ENCODE data around the gene UTP11.

Gene UTP11

GRCh38 chr1:37994886-37995566 is 17.5 kb upstream of the UTP11 start:
- Histone ChIP-seq H3K36me3 (ENCODE audit: control insufficient read depth, insufficient read depth, low read length) (peaks cover 54% of the 10 kb centered on the region), H3K4me1 (ENCODE audit: control insufficient read depth, insufficient read depth, low read length, poor library complexity, severe bottlenecking) (peaks cover 24% of the 10 kb centered on the region), H3K4me3 (ENCODE audit: extremely low read depth, insufficient read depth, low read length, poor library complexity, severe bottlenecking) (no peak overlapping the region), H3K27ac (ENCODE audit: low read depth, low read length, severe bottlenecking) (peak overlapping the region; percentile 2), H3K9me3 (ENCODE audit: control insufficient read depth, low read length) (no peaks in the 10 kb centered on the region)
- 95 to 97% methylated on average over 7 to 10 of the region's 11 CpGs for WGBS, 2 experiments (ENCODE audit: insufficient coverage in 2 of 2)

DNA sequence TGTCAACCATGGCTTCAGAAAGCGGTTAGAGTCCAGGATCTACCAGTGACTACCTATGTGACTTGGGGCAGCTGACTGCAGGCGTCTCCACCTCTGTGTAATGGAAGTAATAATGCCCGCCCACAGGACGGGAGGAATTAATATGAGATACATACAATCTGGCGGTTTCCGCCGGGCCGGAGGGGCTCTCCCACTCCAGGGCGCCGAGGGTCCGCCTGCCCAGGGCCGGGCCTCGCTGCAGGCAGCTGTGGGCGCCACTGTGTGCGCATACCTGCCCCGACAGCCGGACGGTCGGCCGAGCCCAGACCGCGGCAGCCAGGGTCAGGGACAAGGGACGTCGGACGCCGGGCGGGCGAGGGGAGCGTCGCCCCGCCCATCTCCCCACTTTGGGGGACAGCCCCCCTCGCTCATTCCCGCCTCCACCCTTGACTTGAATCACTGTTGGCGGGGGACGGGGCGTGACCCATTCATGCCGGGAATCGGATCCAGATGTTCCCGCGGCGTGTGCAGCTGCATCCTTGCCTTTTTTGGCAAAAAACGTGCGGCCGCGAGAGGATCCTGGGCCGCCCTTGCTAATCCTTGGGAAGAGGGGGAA is 16.7 kb upstream of the UTP11 start:
- no peak overlapping the region for H3K27ac ChIP-seq (ENCODE audit: low read depth, low read length, severe bottlenecking)
- WGBS, 2 experiments (ENCODE audit: insufficient coverage in 2 of 2): 87 to 89% methylated on average over 43 to 44 of the region's 46 CpGs
- H3K36me3 ChIP-seq (ENCODE audit: control insufficient read depth, insufficient read depth, low read length): peaks cover 54% of the 10 kb centered on the region
- H3K4me1 ChIP-seq (ENCODE audit: control insufficient read depth, insufficient read depth, low read length, poor library complexity, severe bottlenecking): peaks cover 31% of the 10 kb centered on the region
- no peaks in the 10 kb centered on the region for H3K9me3 ChIP-seq (ENCODE audit: control insufficient read depth, low read length)
- no peak overlapping the region for H3K4me3 ChIP-seq (ENCODE audit: extremely low read depth, insufficient read depth, low read length, poor library complexity, severe bottlenecking)

DNA sequence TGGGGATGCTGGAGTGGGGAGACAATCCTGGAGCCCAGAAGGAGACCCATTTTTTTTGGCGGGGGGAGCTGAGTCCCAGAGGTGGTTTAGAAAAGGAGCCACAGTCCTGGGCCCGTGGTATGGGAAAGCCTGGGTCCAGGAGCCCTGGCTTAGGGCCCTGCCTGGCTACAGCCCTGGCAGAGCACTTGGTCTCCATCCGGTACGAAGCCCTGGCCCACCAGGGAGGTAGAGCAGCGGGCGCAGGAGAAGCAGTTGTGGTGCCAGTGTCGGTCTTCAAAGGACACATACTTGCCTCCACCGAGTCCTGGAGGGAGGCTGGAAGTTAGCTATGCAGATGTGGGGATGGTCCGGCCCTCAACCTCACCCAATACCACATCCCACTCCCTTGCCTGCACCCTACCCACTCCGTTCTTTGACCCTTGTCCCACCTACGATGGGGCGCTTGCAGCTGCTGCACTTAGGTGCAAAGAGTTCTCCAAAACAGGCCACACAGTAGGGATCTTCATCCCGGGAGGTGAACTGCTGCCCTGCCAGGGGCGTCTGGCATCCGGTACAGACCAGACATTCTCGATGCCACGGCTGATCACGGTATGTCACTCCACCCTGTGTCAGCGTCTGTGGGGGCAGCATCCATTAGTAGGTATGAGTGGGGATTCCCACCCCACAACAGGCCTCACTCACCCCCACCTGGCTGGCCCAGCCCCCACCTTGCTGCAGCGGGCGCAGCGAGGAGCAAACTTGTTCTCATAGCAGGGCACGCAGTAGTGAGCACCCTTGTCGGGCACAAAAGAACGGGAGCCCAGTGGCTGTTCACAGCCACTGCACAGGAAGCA is 15.1 kb upstream of the UTP11 start:
- peaks cover 58% of the 10 kb centered on the region for H3K36me3 ChIP-seq (ENCODE audit: control insufficient read depth, insufficient read depth, low read length)
- no peak overlapping the region for H3K4me3 ChIP-seq (ENCODE audit: extremely low read depth, insufficient read depth, low read length, poor library complexity, severe bottlenecking)
- WGBS, 2 experiments (ENCODE audit: insufficient coverage in 2 of 2): 96 to 98% methylated on average over 16 to 17 of the region's 25 CpGs
- no peaks in the 10 kb centered on the region for H3K9me3 ChIP-seq (ENCODE audit: control insufficient read depth, low read length)
- H3K4me1 ChIP-seq (ENCODE audit: control insufficient read depth, insufficient read depth, low read length, poor library complexity, severe bottlenecking): peaks cover 43% of the 10 kb centered on the region
- peak overlapping the region; percentile 10 for H3K27ac ChIP-seq (ENCODE audit: low read depth, low read length, severe bottlenecking)

DNA sequence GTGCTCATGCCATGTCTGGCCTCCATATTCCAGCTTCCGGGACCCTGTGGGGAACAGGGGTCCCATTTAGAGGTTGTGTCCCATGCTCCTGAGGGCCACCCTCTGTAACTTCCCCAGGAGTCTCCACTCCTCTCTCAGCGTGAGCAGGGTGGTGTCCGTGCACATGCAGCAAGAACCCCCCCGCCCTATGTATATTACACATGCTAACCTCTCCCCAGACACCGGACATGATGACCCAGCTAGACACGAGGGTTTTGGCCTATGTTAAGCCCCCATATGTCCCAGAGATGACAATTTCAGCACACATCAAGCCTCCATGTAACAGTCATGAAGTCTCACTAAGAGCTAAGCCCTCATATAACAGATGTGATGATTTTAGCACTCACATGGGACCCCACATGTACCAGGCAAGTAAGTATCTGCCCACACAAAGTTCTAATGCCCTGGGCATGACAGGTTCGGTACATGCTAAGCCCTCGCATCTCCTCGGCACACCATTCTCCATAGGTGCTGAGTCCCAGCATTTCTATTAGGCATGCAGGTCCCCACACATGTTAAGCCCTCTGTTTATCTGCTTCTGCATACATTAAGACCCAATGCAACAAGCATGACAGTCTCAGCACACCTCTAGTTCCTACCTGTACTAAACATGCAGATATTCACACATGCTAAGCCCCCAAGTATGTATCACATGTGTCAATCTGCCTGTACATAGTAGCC is 14.3 kb upstream of the UTP11 start:
- H3K36me3 ChIP-seq (ENCODE audit: control insufficient read depth, insufficient read depth, low read length): peaks cover 64% of the 10 kb centered on the region
- H3K9me3 ChIP-seq (ENCODE audit: control insufficient read depth, low read length): no peaks in the 10 kb centered on the region
- 91 to 93% methylated on average over 9 of the region's 9 CpGs for WGBS, 2 experiments (ENCODE audit: insufficient coverage in 2 of 2)
- H3K4me1 ChIP-seq (ENCODE audit: control insufficient read depth, insufficient read depth, low read length, poor library complexity, severe bottlenecking): peaks cover 48% of the 10 kb centered on the region
- H3K4me3 ChIP-seq (ENCODE audit: extremely low read depth, insufficient read depth, low read length, poor library complexity, severe bottlenecking): no peak overlapping the region
- H3K27ac ChIP-seq (ENCODE audit: low read depth, low read length, severe bottlenecking): peak overlapping the region; percentile 10

GRCh38 chr1:37998913-37999429 is 13.6 kb upstream of the UTP11 start:
- Histone ChIP-seq H3K4me1 (ENCODE audit: control insufficient read depth, insufficient read depth, low read length, poor library complexity, severe bottlenecking) (peaks cover 56% of the 10 kb centered on the region), H3K4me3 (ENCODE audit: extremely low read depth, insufficient read depth, low read length, poor library complexity, severe bottlenecking) (peak overlapping the region; percentile 11)
- 90 to 92% methylated on average over 16 of the region's 16 CpGs for WGBS, 2 experiments (ENCODE audit: insufficient coverage in 2 of 2)

GRCh38 chr1:37999430-38000232 is 12.9 kb upstream of the UTP11 start:
- 25 to 26% methylated on average over 3 to 4 of the region's 9 CpGs for WGBS, 2 experiments (ENCODE audit: insufficient coverage in 2 of 2)
- Histone ChIP-seq H3K4me1 (ENCODE audit: control insufficient read depth, insufficient read depth, low read length, poor library complexity, severe bottlenecking) (peaks cover 58% of the 10 kb centered on the region), H3K27ac (ENCODE audit: low read depth, low read length, severe bottlenecking) (peak overlapping the region; percentile 100), H3K36me3 (ENCODE audit: control insufficient read depth, insufficient read depth, low read length) (peaks cover 62% of the 10 kb centered on the region), H3K4me3 (ENCODE audit: extremely low read depth, insufficient read depth, low read length, poor library complexity, severe bottlenecking) (peak overlapping the region; percentile 11), H3K9me3 (ENCODE audit: control insufficient read depth, low read length) (no peaks in the 10 kb centered on the region)

More at GRCh38 chr1:37998913-37999429, 13.6 kb upstream of the UTP11 start:
- Histone ChIP-seq H3K9me3 (ENCODE audit: control insufficient read depth, low read length) (no peaks in the 10 kb centered on the region), H3K27ac (ENCODE audit: low read depth, low read length, severe bottlenecking) (peak overlapping the region; percentile 100), H3K36me3 (ENCODE audit: control insufficient read depth, insufficient read depth, low read length) (peaks cover 69% of the 10 kb centered on the region)

- Histone ChIP-seq H3K4me3 (ENCODE audit: extremely low read depth, insufficient read depth, low read length, poor library complexity, severe bottlenecking) (peak overlapping the region; percentile 11), H3K4me1 (ENCODE audit: control insufficient read depth, insufficient read depth, low read length, poor library complexity, severe bottlenecking) (peaks cover 58% of the 10 kb centered on the region), H3K36me3 (ENCODE audit: control insufficient read depth, insufficient read depth, low read length) (peaks cover 57% of the 10 kb centered on the region), H3K9me3 (ENCODE audit: control insufficient read depth, low read length) (no peaks in the 10 kb centered on the region), H3K27ac (ENCODE audit: low read depth, low read length, severe bottlenecking) (peak overlapping the region; percentile 100)
- 60% methylated on average over 1 of the region's 2 CpGs; no CpG with 5 or more reads in 1 of the 2 experiments for WGBS, 2 experiments (ENCODE audit: insufficient coverage in 2 of 2)
Measured at GRCh38 chr1:38000233-38000528, 12.4 kb upstream of the UTP11 start.

- Histone ChIP-seq H3K27ac (ENCODE audit: low read depth, low read length, severe bottlenecking) (peak overlapping the region; percentile 100), H3K9me3 (ENCODE audit: control insufficient read depth, low read length) (no peaks in the 10 kb centered on the region), H3K4me3 (ENCODE audit: extremely low read depth, insufficient read depth, low read length, poor library complexity, severe bottlenecking) (peak overlapping the region; percentile 11), H3K36me3 (ENCODE audit: control insufficient read depth, insufficient read depth, low read length) (peaks cover 51% of the 10 kb centered on the region), H3K4me1 (ENCODE audit: control insufficient read depth, insufficient read depth, low read length, poor library complexity, severe bottlenecking) (peaks cover 59% of the 10 kb centered on the region)
- WGBS, 2 experiments (ENCODE audit: insufficient coverage in 2 of 2): 52 to 54% methylated on average over 5 to 8 of the region's 13 CpGs
Measured at GRCh38 chr1:38000529-38001455, 11.7 kb upstream of the UTP11 start.

Data from mesodermal cell (in vitro differentiated cells).